Gastroesophageal sphincter (tissue), 3 donors: ENCODE measurements around the gene KLHDC7B.

Experiments used
- EP300 ChIP-seq: sonication (generic); formaldehyde crosslinking; IDR thresholded peaks from one replicate; pipeline ENCODE4 v1.6.1; 2017; ENCODE audit warnings: antibody characterized with exemption, mild to moderate bottlenecking
- POLR2A ChIP-seq, 2 donors: fragments of 450-650 bp; IDR thresholded peaks; one replicate each; pipeline ENCODE4 v1.6.1; 2017; ENCODE audit warnings: antibody characterized with exemption in 2 of 2, mild to moderate bottlenecking in 2 of 2, moderate library complexity in 1 of 2
- POLR2AphosphoS5 ChIP-seq: sonication (generic); formaldehyde crosslinking; IDR thresholded peaks from one replicate; pipeline ENCODE4 v1.6.1; 2017; ENCODE audit warnings: antibody characterized with exemption
- TF ChIP-seq, protein P1 (sequence below), 4 experiments: fragments of 200-600 bp in 2 of 4; fragments of 450-650 bp in 2 of 4; sonication (generic) in 1 of 4; IDR thresholded peaks; one replicate each; pipeline ENCODE4 v1.5.1; 2017 to 2019; ENCODE audit warnings: antibody characterized with exemption in 4 of 4, mild to moderate bottlenecking in 2 of 4, moderate library complexity in 2 of 4

- TF ChIP-seq EP300 (no peak), POLR2A (IDR thresholded peaks at IDR 0.05) (no peak), POLR2AphosphoS5 (no peak)
- TF ChIP-seq, protein P1, sequence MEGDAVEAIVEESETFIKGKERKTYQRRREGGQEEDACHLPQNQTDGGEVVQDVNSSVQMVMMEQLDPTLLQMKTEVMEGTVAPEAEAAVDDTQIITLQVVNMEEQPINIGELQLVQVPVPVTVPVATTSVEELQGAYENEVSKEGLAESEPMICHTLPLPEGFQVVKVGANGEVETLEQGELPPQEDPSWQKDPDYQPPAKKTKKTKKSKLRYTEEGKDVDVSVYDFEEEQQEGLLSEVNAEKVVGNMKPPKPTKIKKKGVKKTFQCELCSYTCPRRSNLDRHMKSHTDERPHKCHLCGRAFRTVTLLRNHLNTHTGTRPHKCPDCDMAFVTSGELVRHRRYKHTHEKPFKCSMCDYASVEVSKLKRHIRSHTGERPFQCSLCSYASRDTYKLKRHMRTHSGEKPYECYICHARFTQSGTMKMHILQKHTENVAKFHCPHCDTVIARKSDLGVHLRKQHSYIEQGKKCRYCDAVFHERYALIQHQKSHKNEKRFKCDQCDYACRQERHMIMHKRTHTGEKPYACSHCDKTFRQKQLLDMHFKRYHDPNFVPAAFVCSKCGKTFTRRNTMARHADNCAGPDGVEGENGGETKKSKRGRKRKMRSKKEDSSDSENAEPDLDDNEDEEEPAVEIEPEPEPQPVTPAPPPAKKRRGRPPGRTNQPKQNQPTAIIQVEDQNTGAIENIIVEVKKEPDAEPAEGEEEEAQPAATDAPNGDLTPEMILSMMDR (IDR thresholded peaks at IDR 0.05) = no peak
Observed at GRCh38 chr22:50577697-50577986, 31.9 kb downstream of the KLHDC7B start.
